Measurements from ENCODE around the gene PKDREJ.

PKDREJ gene

DNA sequence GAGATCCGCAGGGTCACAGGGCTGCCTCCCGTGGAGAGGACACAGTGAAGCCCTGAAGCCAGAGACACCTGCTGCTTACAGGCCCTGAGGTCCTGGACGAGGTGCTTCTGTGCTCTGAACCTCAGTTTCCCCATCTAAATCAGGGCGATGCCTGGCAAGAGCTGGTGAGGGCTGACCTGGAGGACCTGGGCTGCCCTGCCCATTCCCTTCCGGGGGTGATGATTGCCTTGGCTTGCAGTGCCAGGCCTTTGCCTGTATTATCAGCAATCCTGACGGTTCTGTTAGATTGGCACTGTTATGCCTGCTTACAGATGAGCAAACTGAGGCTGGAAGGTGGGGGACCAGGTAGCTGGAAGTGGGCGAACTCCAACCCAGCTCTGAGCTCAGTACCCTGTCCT, 25.7 kb upstream of the PKDREJ start:
- Histone ChIP-seq H3K4me3 (ENCODE audit: low read depth, low read length) (no peak overlapping the region), H3K79me2 (ENCODE audit: control insufficient read depth, insufficient read depth, low read length, unreplicated experiment) (no peaks in the 10 kb centered on the region), H3K4me1 (ENCODE audit: control insufficient read depth, insufficient read depth, low read length, unreplicated experiment) (no peaks in the 10 kb centered on the region), H3K27me3 (ENCODE audit: insufficient read depth, low read length) (no peaks in the 10 kb centered on the region), H3K36me3 (ENCODE audit: insufficient read depth, low read length) (no peaks in the 10 kb centered on the region), H3K27ac (ENCODE audit: low read depth, low read length) (no peak overlapping the region), H2AFZ (ENCODE audit: low read length, unreplicated experiment) (no peak overlapping the region)

DNA sequence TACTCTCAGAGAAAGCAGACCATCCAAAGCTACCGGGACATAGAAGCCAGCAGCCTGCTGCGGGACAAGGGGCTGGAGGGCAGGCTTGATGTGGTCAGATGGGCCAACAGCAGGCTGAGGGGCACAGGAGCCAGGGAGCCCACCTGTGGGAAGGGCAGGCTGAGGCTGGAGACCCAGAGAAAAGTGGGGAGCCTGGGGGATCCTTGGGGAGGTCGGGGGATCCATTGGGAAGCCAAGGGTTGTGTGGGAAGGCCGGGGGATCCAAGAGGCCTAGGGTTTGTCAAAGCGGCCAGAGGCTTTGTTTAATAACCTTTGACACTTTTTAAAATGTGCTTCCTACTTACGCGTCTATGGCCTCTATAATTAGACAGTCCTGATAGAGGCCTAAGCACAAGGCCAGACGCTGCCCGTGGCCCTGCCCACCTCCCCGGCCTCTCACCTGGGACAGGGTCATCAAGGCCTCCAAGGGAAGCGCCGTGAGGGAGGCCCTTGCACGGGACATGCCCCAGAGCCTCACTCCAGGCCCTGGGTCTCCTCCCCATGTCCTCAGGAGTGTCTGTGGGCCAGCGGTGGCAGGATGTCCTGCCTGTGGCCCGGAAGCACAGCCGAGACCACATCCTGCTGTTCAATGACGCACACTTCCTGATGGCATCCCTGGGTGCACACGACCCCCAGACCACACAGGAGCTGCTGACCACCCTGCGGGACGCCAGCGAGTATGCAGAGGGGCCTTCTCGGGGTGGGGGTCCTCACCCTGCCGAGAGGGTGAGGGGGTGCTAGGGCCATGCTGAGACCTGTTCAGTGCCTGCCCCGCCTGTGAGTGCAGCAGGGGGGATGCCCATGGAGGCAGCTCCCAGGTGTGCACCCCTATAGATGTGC, 25.0 kb upstream of the PKDREJ start:
- H2AFZ ChIP-seq (ENCODE audit: low read length, unreplicated experiment) = no peak overlapping the region
- H3K4me3 ChIP-seq (ENCODE audit: low read depth, low read length) = no peak overlapping the region

DNA sequence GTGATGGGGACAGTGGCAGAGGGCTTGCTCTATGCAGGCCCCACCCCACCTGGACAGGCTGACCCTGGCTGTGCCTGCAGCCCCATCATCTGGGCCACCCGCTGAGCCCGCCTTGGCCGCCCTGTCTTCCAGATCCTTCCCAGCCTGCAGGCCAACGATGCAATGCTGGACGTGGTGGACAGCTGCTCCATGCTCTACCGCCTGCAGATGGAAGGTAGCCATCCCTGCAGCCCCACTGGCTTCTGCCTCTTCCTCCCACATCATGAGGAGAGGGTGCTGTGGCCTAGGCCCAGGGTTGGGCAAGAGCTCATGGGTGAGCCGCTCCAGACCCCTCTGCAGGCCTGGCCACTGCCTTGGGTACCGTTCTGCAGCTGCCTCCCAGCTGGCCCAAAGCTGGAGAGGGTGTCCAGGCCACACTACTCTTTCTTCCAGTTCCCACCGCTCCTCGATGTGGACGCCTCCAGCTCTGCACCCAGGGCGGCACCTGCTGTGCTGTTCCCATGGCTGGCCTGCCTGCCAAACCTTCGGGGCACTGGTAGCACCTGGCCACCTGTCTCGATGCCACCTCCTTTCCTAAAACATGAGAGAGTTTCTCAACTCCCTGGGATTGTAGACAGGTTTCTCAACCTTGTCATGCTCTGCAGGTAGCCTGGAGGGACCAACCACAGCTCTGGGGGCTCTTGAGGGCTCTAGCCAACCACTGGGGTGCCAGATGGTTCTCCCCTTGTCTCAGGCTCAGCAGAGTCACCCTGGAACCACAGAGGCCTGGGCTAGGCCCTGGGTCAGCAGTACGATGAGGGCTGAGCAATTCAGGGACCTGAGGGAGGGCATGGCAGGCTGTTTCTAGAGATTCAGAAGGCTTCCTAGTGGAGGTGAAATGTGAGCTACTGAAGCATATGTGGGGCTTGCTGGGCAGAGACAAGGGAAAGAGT, 24.1 kb upstream of the PKDREJ start:
- no peaks in the 10 kb centered on the region for H3K36me3 ChIP-seq (ENCODE audit: insufficient read depth, low read length)
- no peaks in the 10 kb centered on the region for H3K27me3 ChIP-seq (ENCODE audit: insufficient read depth, low read length)
- H3K4me3 ChIP-seq (ENCODE audit: low read depth, low read length) = no peak overlapping the region
- no peaks in the 10 kb centered on the region for H3K4me1 ChIP-seq (ENCODE audit: control insufficient read depth, insufficient read depth, low read length, unreplicated experiment)
- no peaks in the 10 kb centered on the region for H3K79me2 ChIP-seq (ENCODE audit: control insufficient read depth, insufficient read depth, low read length, unreplicated experiment)
- H2AFZ ChIP-seq (ENCODE audit: low read length, unreplicated experiment) = no peak overlapping the region
- H3K27ac ChIP-seq (ENCODE audit: low read depth, low read length) = no peak overlapping the region

More for the DNA sequence above, 25.0 kb upstream of the PKDREJ start:
- Histone ChIP-seq H3K79me2 (ENCODE audit: control insufficient read depth, insufficient read depth, low read length, unreplicated experiment) (no peaks in the 10 kb centered on the region), H3K27ac (ENCODE audit: low read depth, low read length) (no peak overlapping the region), H3K27me3 (ENCODE audit: insufficient read depth, low read length) (no peaks in the 10 kb centered on the region), H3K36me3 (ENCODE audit: insufficient read depth, low read length) (no peaks in the 10 kb centered on the region), H3K4me1 (ENCODE audit: control insufficient read depth, insufficient read depth, low read length, unreplicated experiment) (no peaks in the 10 kb centered on the region)

DNA sequence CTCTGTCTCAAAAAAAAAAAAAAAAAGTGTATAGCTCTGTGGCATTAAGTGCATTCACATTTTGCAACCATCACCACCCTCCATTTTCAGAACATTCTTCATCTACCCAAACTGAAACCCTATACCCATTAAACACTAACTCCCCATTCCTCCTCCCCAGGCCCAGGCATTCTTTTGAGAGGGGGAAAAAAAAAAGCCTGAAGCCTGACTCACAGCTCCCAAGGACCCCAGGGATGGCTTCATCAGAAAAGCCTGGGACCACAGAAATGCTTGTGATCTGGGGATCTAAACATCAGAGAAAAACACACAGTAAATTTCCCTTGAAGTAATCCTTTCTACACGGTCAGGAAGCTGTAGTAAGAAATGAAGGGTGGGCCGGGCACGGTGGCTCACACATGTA, 22.9 kb upstream of the PKDREJ start:
- Histone ChIP-seq H2AFZ (ENCODE audit: low read length, unreplicated experiment) (no peak overlapping the region), H3K36me3 (ENCODE audit: insufficient read depth, low read length) (no peaks in the 10 kb centered on the region), H3K27me3 (ENCODE audit: insufficient read depth, low read length) (no peaks in the 10 kb centered on the region), H3K79me2 (ENCODE audit: control insufficient read depth, insufficient read depth, low read length, unreplicated experiment) (no peaks in the 10 kb centered on the region), H3K4me3 (ENCODE audit: low read depth, low read length) (no peak overlapping the region), H3K4me1 (ENCODE audit: control insufficient read depth, insufficient read depth, low read length, unreplicated experiment) (no peaks in the 10 kb centered on the region), H3K27ac (ENCODE audit: low read depth, low read length) (no peak overlapping the region)

- H3K27me3 ChIP-seq (ENCODE audit: insufficient read depth, low read length) = no peaks in the 10 kb centered on the region
- no peaks in the 10 kb centered on the region for H3K4me1 ChIP-seq (ENCODE audit: control insufficient read depth, insufficient read depth, low read length, unreplicated experiment)
- H3K79me2 ChIP-seq (ENCODE audit: control insufficient read depth, insufficient read depth, low read length, unreplicated experiment) = no peaks in the 10 kb centered on the region
- H3K4me3 ChIP-seq (ENCODE audit: low read depth, low read length) = no peak overlapping the region
- H3K36me3 ChIP-seq (ENCODE audit: insufficient read depth, low read length) = no peaks in the 10 kb centered on the region
- no peak overlapping the region for H2AFZ ChIP-seq (ENCODE audit: low read length, unreplicated experiment)
- no peak overlapping the region for H3K27ac ChIP-seq (ENCODE audit: low read depth, low read length)
These were observed 18.9 kb upstream of the PKDREJ start for GRCh38 chr22:46281866-46282678.

DNA sequence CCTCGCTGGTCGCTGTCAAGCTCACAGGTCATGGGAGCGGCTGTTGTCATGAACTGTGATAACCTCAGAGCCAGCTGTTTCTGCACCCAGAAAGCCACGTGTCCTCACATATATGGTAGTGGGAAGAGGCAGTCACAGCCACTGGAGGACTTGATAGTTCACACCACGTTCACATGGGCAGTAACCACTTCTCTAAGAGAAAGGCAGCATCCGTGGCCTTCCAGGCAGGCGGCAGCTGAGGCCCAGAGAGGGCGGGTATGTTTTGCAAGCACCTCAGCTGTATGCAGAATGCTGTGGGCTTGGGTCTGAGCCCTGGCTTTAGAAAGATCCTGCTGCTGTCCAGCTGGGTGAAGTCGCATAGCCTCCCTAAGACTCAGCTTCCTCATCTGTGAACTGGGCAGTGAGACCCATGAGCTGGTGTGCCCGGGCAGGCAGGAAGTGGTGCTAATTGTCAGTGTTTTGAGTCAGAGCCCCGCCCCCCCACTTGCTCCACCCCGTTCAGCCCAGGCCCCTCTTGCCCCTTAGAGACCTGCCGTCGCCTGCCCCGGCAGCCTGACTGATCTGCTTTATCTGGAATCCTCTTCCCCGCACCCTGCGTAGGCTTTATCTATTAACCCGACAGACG, 18.0 kb upstream of the PKDREJ start:
- Histone ChIP-seq H3K36me3 (ENCODE audit: insufficient read depth, low read length) (no peaks in the 10 kb centered on the region), H3K27ac (ENCODE audit: low read depth, low read length) (no peak overlapping the region), H3K79me2 (ENCODE audit: control insufficient read depth, insufficient read depth, low read length, unreplicated experiment) (no peaks in the 10 kb centered on the region), H2AFZ (ENCODE audit: low read length, unreplicated experiment) (no peak overlapping the region), H3K4me1 (ENCODE audit: control insufficient read depth, insufficient read depth, low read length, unreplicated experiment) (no peaks in the 10 kb centered on the region), H3K27me3 (ENCODE audit: insufficient read depth, low read length) (no peaks in the 10 kb centered on the region), H3K4me3 (ENCODE audit: low read depth, low read length) (no peak overlapping the region)

GRCh38 chr22:46280063-46280817, 17.1 kb upstream of the PKDREJ start:
- Histone ChIP-seq H2AFZ (ENCODE audit: low read length, unreplicated experiment) (no peak overlapping the region), H3K79me2 (ENCODE audit: control insufficient read depth, insufficient read depth, low read length, unreplicated experiment) (no peaks in the 10 kb centered on the region), H3K27ac (ENCODE audit: low read depth, low read length) (no peak overlapping the region), H3K36me3 (ENCODE audit: insufficient read depth, low read length) (peaks cover 5% of the 10 kb centered on the region), H3K27me3 (ENCODE audit: insufficient read depth, low read length) (no peaks in the 10 kb centered on the region), H3K4me1 (ENCODE audit: control insufficient read depth, insufficient read depth, low read length, unreplicated experiment) (no peaks in the 10 kb centered on the region), H3K4me3 (ENCODE audit: low read depth, low read length) (no peak overlapping the region)

- Histone ChIP-seq H3K36me3 (ENCODE audit: insufficient read depth, low read length) (peaks cover 7% of the 10 kb centered on the region), H3K79me2 (ENCODE audit: control insufficient read depth, insufficient read depth, low read length, unreplicated experiment) (no peaks in the 10 kb centered on the region)
These were observed 15.8 kb upstream of the PKDREJ start for GRCh38 chr22:46278656-46279645.

GRCh38 chr22:46276563-46276962, 13.4 kb upstream of the PKDREJ start:
- no peaks in the 10 kb centered on the region for H3K4me1 ChIP-seq (ENCODE audit: control insufficient read depth, insufficient read depth, low read length, unreplicated experiment)
- H3K36me3 ChIP-seq (ENCODE audit: insufficient read depth, low read length) = peaks cover 7% of the 10 kb centered on the region
- no peaks in the 10 kb centered on the region for H3K27me3 ChIP-seq (ENCODE audit: insufficient read depth, low read length)
- H3K79me2 ChIP-seq (ENCODE audit: control insufficient read depth, insufficient read depth, low read length, unreplicated experiment) = no peaks in the 10 kb centered on the region
- H3K27ac ChIP-seq (ENCODE audit: low read depth, low read length) = no peak overlapping the region
- H3K4me3 ChIP-seq (ENCODE audit: low read depth, low read length) = no peak overlapping the region
- H2AFZ ChIP-seq (ENCODE audit: low read length, unreplicated experiment) = no peak overlapping the region

More at GRCh38 chr22:46278656-46279645, 15.8 kb upstream of the PKDREJ start:
- Histone ChIP-seq H3K4me3 (ENCODE audit: low read depth, low read length) (no peak overlapping the region), H3K27me3 (ENCODE audit: insufficient read depth, low read length) (no peaks in the 10 kb centered on the region), H2AFZ (ENCODE audit: low read length, unreplicated experiment) (no peak overlapping the region), H3K27ac (ENCODE audit: low read depth, low read length) (no peak overlapping the region), H3K4me1 (ENCODE audit: control insufficient read depth, insufficient read depth, low read length, unreplicated experiment) (no peaks in the 10 kb centered on the region)

Data from ACC112 (cell line).